GM12865 (cell line): ENCODE results near the gene ACBD6.
"Not testable (repeated sequence)": the region's sequence is repeated elsewhere in the genome, so short reads cannot be mapped to it uniquely, and the experiment has no call there.

ENCODE experiments used
- DNase-seq: peaks from one replicate; pipeline ENCODE4 v3.0.0; 2010; ENCODE audit warnings: low read depth
- H3K4me3 ChIP-seq: 2 replicates; pipeline ENCODE4 v1.5.1; 2011; ENCODE audit warnings: mild to moderate bottlenecking, low read depth, low read length, control low read depth
- TF ChIP-seq, protein P1 (sequence below): IDR thresholded peaks from 2 replicates; pipeline ENCODE4 v1.5.1; 2011; ENCODE audit warnings: low read length, control low read depth, low read depth, inconsistent platforms; ENCODE audit not compliant: insufficient read depth; ENCODE audit errors: missing control alignments

Gene ACBD6

DNA sequence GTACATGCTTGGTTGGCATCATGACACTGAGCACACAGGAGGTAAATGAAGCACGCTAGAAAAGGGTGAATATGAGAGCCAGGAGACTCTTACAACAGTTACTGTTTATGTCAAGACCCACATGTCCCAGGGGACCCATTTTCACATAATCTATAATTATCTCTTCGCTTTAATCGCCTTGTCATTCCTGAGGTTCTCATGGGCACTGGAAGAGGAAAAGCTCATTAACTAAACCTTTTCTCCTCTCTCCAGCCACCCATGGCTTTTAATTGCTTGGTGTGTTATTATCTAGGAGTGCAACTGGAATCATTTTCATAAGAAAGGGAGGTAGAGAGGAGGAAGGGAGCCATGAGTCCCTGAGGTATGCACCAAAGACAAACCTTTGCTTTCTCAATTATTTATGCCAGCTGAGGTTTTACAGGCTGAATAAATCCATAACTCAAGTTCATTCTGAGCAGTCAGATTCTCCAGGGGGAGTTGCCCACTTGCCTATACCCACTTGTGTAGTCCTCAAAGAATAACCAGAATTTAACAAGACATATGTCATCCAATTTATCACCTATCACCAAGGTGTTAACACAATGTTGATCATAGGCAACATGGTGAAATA, 77.4 kb downstream of the ACBD6 start:
- no peak overlapping the region for H3K4me3 ChIP-seq
- TF ChIP-seq, protein P1, sequence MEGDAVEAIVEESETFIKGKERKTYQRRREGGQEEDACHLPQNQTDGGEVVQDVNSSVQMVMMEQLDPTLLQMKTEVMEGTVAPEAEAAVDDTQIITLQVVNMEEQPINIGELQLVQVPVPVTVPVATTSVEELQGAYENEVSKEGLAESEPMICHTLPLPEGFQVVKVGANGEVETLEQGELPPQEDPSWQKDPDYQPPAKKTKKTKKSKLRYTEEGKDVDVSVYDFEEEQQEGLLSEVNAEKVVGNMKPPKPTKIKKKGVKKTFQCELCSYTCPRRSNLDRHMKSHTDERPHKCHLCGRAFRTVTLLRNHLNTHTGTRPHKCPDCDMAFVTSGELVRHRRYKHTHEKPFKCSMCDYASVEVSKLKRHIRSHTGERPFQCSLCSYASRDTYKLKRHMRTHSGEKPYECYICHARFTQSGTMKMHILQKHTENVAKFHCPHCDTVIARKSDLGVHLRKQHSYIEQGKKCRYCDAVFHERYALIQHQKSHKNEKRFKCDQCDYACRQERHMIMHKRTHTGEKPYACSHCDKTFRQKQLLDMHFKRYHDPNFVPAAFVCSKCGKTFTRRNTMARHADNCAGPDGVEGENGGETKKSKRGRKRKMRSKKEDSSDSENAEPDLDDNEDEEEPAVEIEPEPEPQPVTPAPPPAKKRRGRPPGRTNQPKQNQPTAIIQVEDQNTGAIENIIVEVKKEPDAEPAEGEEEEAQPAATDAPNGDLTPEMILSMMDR, result no peak
- DNase-seq, result no peak

DNA sequence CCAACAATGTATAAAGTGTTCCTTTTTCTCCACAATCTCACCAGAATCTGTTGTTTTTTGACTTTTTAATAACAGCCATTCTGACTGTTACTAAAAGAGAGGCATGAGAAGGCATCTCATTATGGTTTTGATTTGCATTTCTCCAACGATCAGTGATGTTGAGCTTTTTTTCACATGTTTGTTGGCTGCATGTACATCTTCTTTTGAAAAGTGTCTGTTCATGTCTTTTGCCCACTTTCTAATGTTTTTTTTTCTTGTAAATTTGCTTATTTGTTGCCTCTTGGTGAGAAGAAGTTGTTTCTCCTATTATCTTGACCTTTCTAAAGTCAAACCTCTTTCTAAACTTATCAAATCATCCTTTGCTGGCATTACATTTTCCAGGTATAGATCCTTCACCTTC, 80.8 kb downstream of the ACBD6 start:
- TF ChIP-seq, protein P1, result no peak
- DNase-seq, result no peak
- H3K4me3 ChIP-seq, result no peak overlapping the region

DNA sequence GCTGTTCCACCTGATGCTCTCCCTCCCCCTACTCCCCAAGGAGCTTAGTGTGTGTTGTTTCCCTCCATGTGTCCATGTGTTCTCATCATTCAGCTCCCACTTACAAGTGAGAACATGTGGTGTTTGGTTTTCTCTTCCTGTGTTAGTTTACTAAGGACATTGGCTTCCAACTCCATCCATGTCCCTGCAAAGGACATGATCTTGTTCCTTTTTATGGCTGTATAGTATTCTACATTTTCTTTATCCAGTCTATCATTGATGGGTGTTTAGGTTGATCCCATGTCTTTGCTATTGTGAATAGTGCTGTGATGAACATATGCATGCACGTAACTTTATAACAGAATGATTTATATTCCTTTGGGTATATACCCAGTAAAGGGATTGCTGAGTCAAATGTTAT, 81.2 kb downstream of the ACBD6 start:
- DNase-seq, H3K4me3 ChIP-seq: not testable (repeated sequence)

DNA sequence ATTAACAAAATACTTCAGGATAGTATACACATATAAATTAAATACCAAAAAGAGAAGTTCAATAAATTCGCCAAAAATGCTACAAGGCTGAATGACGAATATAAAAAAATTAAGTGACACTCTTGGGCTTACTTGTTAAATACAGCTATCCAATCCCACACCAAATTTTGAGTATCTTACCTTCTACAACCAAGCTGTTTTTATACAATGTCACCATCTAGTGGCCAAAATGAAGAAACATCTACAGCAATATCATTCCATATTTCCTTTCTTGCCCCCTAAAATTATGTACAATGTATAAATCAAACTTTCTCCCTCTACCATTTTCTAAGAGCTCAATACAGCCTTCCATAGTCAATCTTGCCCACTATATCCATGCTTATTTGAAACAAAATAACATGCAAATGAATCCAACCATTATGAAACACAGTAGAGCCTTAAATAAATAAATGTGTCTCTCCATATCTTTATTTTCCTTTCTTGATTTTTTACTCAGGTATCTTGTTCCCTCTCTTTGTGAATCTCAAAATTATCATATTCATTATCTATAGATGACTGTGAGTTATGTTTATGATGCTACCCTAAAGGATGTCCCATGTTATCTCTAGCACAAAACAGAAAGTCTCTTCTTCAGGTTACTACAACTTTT, 86.3 kb downstream of the ACBD6 start:
- DNase-seq, result peak; percentile 34
- H3K4me3 ChIP-seq, result no peak overlapping the region
- TF ChIP-seq, protein P1, result peak; percentile 41

DNA sequence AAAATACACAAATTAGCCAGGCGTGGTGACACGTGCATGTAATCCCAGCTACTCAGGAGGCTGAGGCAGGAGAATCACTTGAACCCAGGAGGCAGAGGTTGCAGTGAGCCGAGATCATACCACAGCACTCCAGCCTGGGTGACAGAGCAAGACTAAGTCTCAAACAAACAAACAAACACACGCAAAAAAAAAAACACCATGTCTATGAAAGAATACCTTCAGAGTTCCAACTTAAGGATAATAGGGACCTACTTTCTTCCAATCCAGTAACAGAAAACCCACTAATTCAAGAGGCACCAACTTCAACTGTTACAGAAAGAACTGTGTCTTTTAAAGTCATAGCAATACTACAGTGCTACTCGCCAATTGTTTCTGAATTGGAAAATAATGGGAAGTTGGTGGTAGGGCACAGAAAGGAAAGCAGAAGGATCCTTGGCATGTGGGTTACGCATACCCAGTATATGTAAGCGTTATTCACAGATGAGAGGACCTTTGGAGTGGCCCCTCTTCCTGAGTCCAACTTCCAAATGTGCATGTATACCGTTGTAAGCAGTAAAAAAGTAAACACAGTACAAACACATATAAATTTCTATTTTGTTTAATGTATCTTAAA, 87.0 kb downstream of the ACBD6 start:
- no peak for DNase-seq
- TF ChIP-seq, protein P1, result no peak
- H3K4me3 ChIP-seq, result no peak overlapping the region

DNA sequence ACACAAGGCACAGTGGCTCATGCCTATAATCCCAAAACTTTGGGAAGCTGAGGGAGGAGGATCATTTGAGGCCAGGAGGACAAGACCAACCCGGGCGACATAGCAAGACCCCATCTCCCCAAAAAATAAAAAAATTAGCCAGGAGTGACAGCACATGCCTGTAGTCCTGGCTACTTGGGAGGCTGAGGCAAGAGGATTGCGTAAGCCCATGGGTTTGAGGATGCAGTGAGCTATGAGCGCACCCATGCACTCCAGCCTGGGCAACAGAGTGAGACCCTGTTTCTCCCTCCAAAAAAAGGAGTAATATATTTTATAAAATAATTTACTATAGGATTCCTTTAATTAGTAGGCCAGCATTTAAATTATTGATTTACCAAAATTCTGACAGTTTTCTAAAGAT, 89.8 kb downstream of the ACBD6 start:
- TF ChIP-seq, protein P1, result no peak
- no peak overlapping the region for H3K4me3 ChIP-seq
- DNase-seq, result no peak

DNA sequence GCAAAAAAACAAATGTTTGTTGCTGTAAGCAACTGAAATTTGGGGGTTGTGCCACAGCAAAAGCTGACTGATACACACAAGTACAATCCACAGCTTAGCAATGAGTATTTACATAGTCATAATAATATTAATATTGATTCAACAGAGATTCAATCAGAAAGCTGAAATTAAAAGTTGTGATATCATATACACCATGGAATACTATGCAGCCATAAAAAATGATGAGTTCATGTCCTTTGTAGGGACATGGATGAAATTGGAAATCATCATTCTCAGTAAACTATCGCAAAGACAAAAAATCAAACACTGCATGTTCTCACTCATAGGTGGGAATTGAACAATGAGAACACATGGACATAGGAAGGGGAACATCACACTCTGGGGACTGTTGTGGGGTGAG, 94.2 kb downstream of the ACBD6 start:
- not testable (repeated sequence) for DNase-seq, H3K4me3 ChIP-seq

DNA sequence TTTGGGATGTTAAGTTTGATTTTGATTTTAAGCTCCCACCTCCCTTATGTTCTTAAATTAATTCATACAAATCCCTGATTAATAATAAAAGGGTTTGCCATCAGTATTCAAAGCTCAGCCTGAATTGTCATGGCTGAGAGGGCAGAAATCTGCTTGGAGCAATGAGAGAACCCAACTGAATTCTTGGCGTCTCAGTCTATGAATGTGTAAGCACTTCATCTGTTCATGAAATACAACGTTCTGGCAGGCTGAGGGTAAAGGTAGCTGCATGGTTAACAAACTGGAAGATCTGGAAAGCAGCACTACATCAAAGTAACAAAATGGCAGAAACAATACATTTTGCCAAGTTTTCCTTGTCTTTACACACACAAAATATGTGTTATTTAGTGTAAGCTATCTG, 95.3 kb downstream of the ACBD6 start:
- DNase-seq, result no peak
- TF ChIP-seq, protein P1, result no peak
- no peak overlapping the region for H3K4me3 ChIP-seq
